Measurements from ENCODE around the gene AADACL2.

GRCh38 chr3:151793636-151794035 is 59.9 kb downstream of the AADACL2 start:
- no peak for TF ChIP-seq CTCF (IDR thresholded peaks at IDR 0.05)
- no peak for TF ChIP-seq POLR2A (IDR thresholded peaks at IDR 0.05)
- TF ChIP-seq POLR2AphosphoS5 (IDR thresholded peaks at IDR 0.05): no peak
